Hepatocyte (in vitro differentiated cells): ENCODE results near the gene HBB. TPM values are rescaled to one million over a fixed set of nuclear protein-coding genes. Genes with fewer than 3 reads are reported as not detected.

Experiments
- DNase-seq: peaks from one replicate; pipeline ENCODE4 v3.0.0-alpha.2; 2016; ENCODE audit warnings: low spot score
- H2AFZ ChIP-seq: fragments of 200-600 bp; sonication (generic); 2 replicates; pipeline ENCODE4 v1.6.0; 2016; ENCODE audit warnings: antibody characterized with exemption, mild to moderate bottlenecking
- H3K27ac ChIP-seq: fragments of 200-600 bp; sonication (generic); 2 replicates; pipeline ENCODE4 v1.5.1; 2016; ENCODE audit warnings: mild to moderate bottlenecking
- H3K27me3 ChIP-seq: fragments of 200-600 bp; sonication (generic); 2 replicates; pipeline ENCODE4 v1.6.1; 2016
- H3K36me3 ChIP-seq: fragments of 200-600 bp; sonication (generic); replicated peaks from 2 replicates; pipeline ENCODE4 v1.5.1; 2016; ENCODE audit warnings: low read depth; ENCODE audit not compliant: insufficient read depth
- H3K4me1 ChIP-seq: fragments of 200-600 bp; sonication (generic); 2 replicates; pipeline ENCODE4 v1.5.1; 2016; ENCODE audit warnings: mild to moderate bottlenecking, moderate library complexity; ENCODE audit not compliant: insufficient read depth
- H3K4me2 ChIP-seq: fragments of 200-600 bp; sonication (generic); 2 replicates; pipeline ENCODE4 v1.6.0; 2016
- H3K4me3 ChIP-seq: fragments of 200-600 bp; sonication (generic); 2 replicates; pipeline ENCODE4 v1.5.1; 2016; ENCODE audit warnings: mild to moderate bottlenecking
- H3K79me2 ChIP-seq: fragments of 200-600 bp; sonication (generic); 2 replicates; pipeline ENCODE4 v1.6.0; 2017; ENCODE audit warnings: mild to moderate bottlenecking
- H3K9me2 ChIP-seq: fragments of 200-600 bp; sonication (generic); replicated peaks from 2 replicates; pipeline ENCODE4 v1.6.0; 2017; ENCODE audit warnings: mild to moderate bottlenecking; ENCODE audit not compliant: insufficient read depth
- H3K9me3 ChIP-seq: fragments of 200-600 bp; sonication (generic); 2 replicates; pipeline ENCODE4 v1.5.1; 2016; ENCODE audit warnings: low read depth, mild to moderate bottlenecking
- H4K20me1 ChIP-seq: fragments of 200-600 bp; sonication (generic); 2 replicates; pipeline ENCODE4 v1.6.0; 2016; ENCODE audit warnings: mild to moderate bottlenecking; ENCODE audit not compliant: insufficient read depth, poor library complexity, severe bottlenecking
- CTCF ChIP-seq: fragments of 200-600 bp; sonication (generic); IDR thresholded peaks from 2 replicates; pipeline ENCODE4 v1.5.1; 2016; ENCODE audit warnings: antibody characterized with exemption, mild to moderate bottlenecking; ENCODE audit not compliant: poor library complexity
- EZH2 ChIP-seq: fragments of 200-600 bp; sonication (generic); IDR thresholded peaks from 2 replicates; pipeline ENCODE4 v1.6.1; 2016; ENCODE audit warnings: antibody characterized with exemption, mild to moderate bottlenecking, borderline replicate concordance
- EZH2phosphoT487 ChIP-seq: fragments of 200-600 bp; sonication (generic); IDR thresholded peaks from one replicate; pipeline ENCODE4 v1.6.1; 2018; ENCODE audit warnings: antibody characterized with exemption, mild to moderate bottlenecking, low read depth, moderate library complexity; ENCODE audit not compliant: unreplicated experiment, severe bottlenecking
- WGBS: methylation state at CpG from one replicate; pipeline ENCODE4 v1.1.6; 2016; ENCODE audit warnings: low lambda C conversion rate; ENCODE audit errors: missing lambda C conversion rate; 5-methylcytosine and 5-hydroxymethylcytosine counted together
- polyA plus RNA-seq: library from polyadenylated mRNA; unstranded; fragments of >200 nt; fragmentation: Nextera tagmentation; extraction: Ambion mirVana; gene quantifications from 2 replicates; pipeline ENCODE4 v1.2.1, GENCODE V29; 2016
- total RNA-seq: library from RNA; depleted of rRNA; stranded (reverse); fragments of >200 nt; gene quantifications from 2 replicates; pipeline ENCODE4 v1.2.3, GENCODE V29; 2014

The HBB gene
- total and polyA plus RNA-seq, 2 experiments from 2014 or later: not detected

GRCh38 chr11:5235364-5236095 lies 8.7 kb upstream of the HBB start:
- Histone ChIP-seq H3K4me3 (no peak overlapping the region), H3K27me3 (no peaks in the 10 kb centered on the region), H3K79me2 (no peaks in the 10 kb centered on the region), H3K9me2 (no peaks in the 10 kb centered on the region), H2AFZ (no peak overlapping the region), H3K27ac (no peak overlapping the region), H3K4me2 (no peak overlapping the region), H4K20me1 (no peaks in the 10 kb centered on the region), H3K36me3 (no peaks in the 10 kb centered on the region), H3K4me1 (no peaks in the 10 kb centered on the region), H3K9me3 (no peaks in the 10 kb centered on the region)
- WGBS: 96% methylated on average over 5 of the region's 5 CpGs
- no peak for TF ChIP-seq CTCF
- TF ChIP-seq EZH2: no peak
- no peak for TF ChIP-seq EZH2phosphoT487
- DNase-seq: no peak

GRCh38 chr11:5234381-5234834 lies 7.5 kb upstream of the HBB start, which contains the start of gene HBD:
TSS of gene HBD (minus strand) at chr11:5234483. CDS start at chr11:5234433, 50 bp downstream.
- TF ChIP-seq EZH2: no peak
- TF ChIP-seq CTCF: no peak
- TF ChIP-seq EZH2phosphoT487: no peak
- Histone ChIP-seq H3K27ac (no peak within 1 kb of the TSS), H3K4me3 (no peak within 1 kb of the TSS), H3K9me3 (no peaks in the 10 kb centered on the region), H3K79me2 (no peaks in the 10 kb centered on the region), H4K20me1 (no peaks in the 10 kb centered on the region), H3K9me2 (no peaks in the 10 kb centered on the region), H3K4me1 (no peaks in the 10 kb centered on the region), H3K4me2 (no peak within 1 kb of the TSS), H2AFZ (no peak within 1 kb of the TSS), H3K27me3 (no peaks in the 10 kb centered on the region), H3K36me3 (no peaks in the 10 kb centered on the region)
- 69% methylated on average over 2 of the region's 2 CpGs for WGBS
- DNase-seq: no peak

GRCh38 chr11:5233307-5233706 lies 6.4 kb upstream of the HBB start:
- no peak for TF ChIP-seq EZH2phosphoT487
- no peak for TF ChIP-seq EZH2
- TF ChIP-seq CTCF: no peak
- H3K9me2 ChIP-seq: no peaks in the 10 kb centered on the region
- 86% methylated on average over 1 of the region's 1 CpG for WGBS

More at GRCh38 chr11:5233307-5233706, 6.4 kb upstream of the HBB start:
- H3K27me3 ChIP-seq: no peaks in the 10 kb centered on the region
- H3K27ac ChIP-seq: no peak overlapping the region
- H4K20me1 ChIP-seq: no peaks in the 10 kb centered on the region
- no peak overlapping the region for H2AFZ ChIP-seq
- H3K36me3 ChIP-seq: no peaks in the 10 kb centered on the region
- no peaks in the 10 kb centered on the region for H3K4me1 ChIP-seq
- H3K4me2 ChIP-seq: no peak overlapping the region
- no peaks in the 10 kb centered on the region for H3K9me3 ChIP-seq
- no peak overlapping the region for H3K4me3 ChIP-seq
- no peak for DNase-seq
- no peaks in the 10 kb centered on the region for H3K79me2 ChIP-seq
